Activated naive CD4-positive, alpha-beta T cell treated with anti-CD3 and anti-CD28 coated beads, Interleukin-2, amount 50 U/mL, for 72 hours (primary cell): ENCODE measurements around the gene ATP1A1. TPM values are rescaled to one million over a fixed set of nuclear protein-coding genes. Genes with fewer than 3 reads are reported as not detected.

Source experiments
- ATAC-seq, 2 donors: fragments of 150-1000 bp; cut with Tn5 transposase; 2 replicates each; pipeline ENCODE4 v1.10.0; 2021; ENCODE audit warnings: mild to moderate bottlenecking in 2 of 2, moderate library complexity in 2 of 2
- DNase-seq, 2 donors: peaks; one replicate each; pipeline ENCODE4 v3.0.0; 2021 to 2022; ENCODE audit warnings: low spot score in 2 of 2
- H3K27ac Mint-ChIP-seq, 2 donors: one replicate each; pipeline ENCODE4 v1.8.0; 2022; ENCODE audit warnings: mild to moderate bottlenecking in 2 of 2, mixed read lengths in 2 of 2
- H3K36me3 Mint-ChIP-seq, 2 donors: one replicate each; pipeline ENCODE4 v1.8.0; 2022; ENCODE audit warnings: mixed read lengths in 2 of 2
- H3K9me3 Mint-ChIP-seq, 2 donors: one replicate each; pipeline ENCODE4 v1.8.0; 2022; ENCODE audit warnings: mixed read lengths in 2 of 2
- total RNA-seq, 2 donors: library from RNA; stranded (reverse); gene quantifications; one replicate each; pipeline ENCODE4 v1.2.3, GENCODE V29; 2022

The ATP1A1 gene
- total RNA-seq, 2 donors from 2014 or later = 220 to 337 TPM

DNA sequence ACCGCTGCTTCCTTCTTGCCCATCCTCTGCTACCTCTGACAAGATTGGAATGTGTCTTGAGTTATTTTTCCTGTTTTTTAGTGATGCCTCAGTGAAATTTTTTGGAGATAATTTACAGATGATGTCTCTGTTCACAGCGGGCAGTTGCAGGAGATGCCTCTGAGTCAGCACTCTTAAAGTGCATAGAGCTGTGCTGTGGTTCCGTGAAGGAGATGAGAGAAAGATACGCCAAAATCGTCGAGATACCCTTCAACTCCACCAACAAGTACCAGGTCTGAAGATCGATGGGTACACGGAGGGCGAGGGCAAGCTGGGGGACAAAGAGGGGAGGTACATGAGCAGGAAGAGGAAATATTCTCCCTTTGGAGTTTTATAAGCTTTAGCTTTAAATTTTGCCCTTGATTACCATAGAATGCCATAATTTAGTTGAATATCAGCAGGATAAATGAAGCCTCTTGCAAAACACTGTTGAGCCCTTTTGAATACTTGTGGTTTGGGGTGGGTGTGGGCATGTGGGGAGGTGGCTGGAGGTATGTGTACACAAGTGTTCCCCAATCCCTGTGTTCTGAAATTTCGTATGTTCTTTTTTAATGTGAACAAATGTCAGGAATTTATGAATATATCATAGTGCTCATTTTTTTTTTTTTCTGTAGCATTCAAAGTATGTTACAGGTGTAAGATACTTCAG, 19.8 kb downstream of the ATP1A1 start:
- Mint-ChIP-seq H3K9me3 (no peaks in the 10 kb centered on the region), H3K27ac (peak overlapping the region; percentile 15 to 39)

DNA sequence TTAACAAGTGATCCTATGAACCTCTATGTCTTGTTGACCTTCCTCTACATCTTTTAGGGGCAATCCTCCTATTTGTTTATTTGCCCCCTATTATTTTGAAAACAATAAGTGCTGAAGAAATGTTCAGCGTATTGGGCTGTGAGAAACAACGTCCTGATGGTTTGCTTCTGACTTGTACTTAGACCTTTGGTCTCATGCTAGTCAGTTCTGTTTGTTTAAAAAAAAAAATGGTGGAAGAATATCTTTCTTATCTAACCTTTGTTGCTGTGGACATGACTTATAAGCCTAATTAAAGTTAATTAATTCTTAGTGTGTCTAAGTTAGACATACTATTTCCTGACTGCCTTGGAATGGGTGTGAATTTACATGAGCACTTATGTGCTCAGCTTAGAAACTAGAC, 20.7 kb downstream of the ATP1A1 start:
- DNase-seq (no peak), ATAC-seq (no peak)
- Mint-ChIP-seq H3K36me3 (peaks cover 42 to 51% of the 10 kb centered on the region in 2 donors), H3K9me3 (no peaks in the 10 kb centered on the region), H3K27ac (no peak overlapping the region)

More for the DNA sequence above, 19.8 kb downstream of the ATP1A1 start:
- H3K36me3 Mint-ChIP-seq = peaks cover 46 to 51% of the 10 kb centered on the region in 2 donors
- DNase-seq (no peak), ATAC-seq (no peak)

DNA sequence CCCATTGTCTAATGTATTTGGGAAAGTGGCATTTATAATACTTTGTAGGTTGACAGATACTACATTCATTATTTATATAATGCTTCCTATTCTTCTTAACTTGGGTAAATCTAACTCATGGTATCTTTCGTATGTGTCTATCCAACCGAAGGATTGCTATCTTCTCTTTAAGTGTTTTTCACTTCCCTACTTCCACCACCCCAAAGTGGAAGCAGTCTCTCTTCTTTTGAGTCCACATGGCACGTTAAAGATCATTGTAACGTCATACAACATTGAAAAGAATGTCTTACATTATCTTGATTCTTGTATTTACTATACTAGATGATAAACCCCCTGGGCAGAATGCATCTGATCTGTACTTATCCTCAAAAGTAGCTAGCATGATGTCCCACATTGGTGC, 21.2 kb downstream of the ATP1A1 start:
- ATAC-seq (no peak), DNase-seq (no peak)
- Mint-ChIP-seq H3K27ac (no peak overlapping the region), H3K9me3 (no peaks in the 10 kb centered on the region), H3K36me3 (peaks cover 42 to 52% of the 10 kb centered on the region in 2 donors)

DNA sequence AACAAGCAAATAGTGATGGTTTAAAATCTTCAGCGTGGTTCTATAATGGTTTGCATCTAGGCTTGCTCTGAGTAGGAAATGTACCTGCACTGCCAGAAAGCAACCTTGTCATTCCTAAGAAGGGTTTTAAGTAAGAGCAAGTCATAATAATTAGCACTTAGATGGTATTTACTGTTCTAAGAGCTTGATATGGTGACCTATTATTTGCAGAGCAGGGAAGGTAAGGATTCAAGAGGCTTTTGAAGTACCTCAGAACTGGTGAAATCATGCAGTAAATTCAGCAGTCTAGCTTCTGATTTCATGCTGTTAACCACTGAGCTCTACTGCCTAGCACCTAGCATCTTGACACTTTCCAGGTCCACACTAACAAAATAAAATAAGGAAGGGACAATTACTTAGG, 23.7 kb downstream of the ATP1A1 start:
- no peak for ATAC-seq
- H3K36me3 Mint-ChIP-seq = peaks cover 51 to 65% of the 10 kb centered on the region in 2 donors
- no peak for DNase-seq
- H3K9me3 Mint-ChIP-seq = no peaks in the 10 kb centered on the region
- peak overlapping the region in 1 of 2 donors; percentile 27 for H3K27ac Mint-ChIP-seq

DNA sequence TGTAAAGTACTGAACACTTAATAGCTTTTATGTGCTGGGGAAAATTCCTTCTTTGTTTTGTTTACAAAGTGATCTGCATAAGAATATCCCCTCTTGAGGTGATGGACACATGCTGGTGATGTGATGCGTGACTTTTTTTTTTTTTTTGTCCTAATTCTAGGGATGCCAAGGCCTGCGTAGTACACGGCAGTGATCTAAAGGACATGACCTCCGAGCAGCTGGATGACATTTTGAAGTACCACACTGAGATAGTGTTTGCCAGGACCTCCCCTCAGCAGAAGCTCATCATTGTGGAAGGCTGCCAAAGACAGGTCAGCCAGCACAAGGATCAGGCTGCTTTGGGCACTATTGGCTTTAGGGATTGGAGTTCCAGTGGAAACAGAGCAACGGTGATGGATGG, 24.7 kb downstream of the ATP1A1 start:
- Mint-ChIP-seq H3K27ac (peak overlapping the region in 1 of 2 donors; percentile 72), H3K9me3 (no peaks in the 10 kb centered on the region), H3K36me3 (peaks cover 54 to 64% of the 10 kb centered on the region in 2 donors)
- ATAC-seq (no peak), DNase-seq (no peak)

DNA sequence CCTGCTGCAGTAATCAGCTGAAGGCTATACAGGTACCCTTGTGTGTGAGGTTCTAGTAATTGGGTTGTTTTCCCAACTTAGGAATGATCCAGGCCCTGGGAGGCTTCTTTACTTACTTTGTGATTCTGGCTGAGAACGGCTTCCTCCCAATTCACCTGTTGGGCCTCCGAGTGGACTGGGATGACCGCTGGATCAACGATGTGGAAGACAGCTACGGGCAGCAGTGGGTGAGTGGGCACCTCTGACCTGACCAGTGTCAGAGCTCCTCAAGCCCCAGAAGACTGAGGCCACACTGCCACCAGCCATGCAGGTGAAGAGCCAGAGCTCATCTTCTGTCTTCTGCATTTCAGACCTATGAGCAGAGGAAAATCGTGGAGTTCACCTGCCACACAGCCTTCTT, 27.7 kb downstream of the ATP1A1 start:
- peak overlapping the region; percentile 20 to 78 for H3K27ac Mint-ChIP-seq
- ATAC-seq (no peak), DNase-seq (no peak)
- H3K9me3 Mint-ChIP-seq = no peaks in the 10 kb centered on the region
- H3K36me3 Mint-ChIP-seq = peaks cover 63 to 71% of the 10 kb centered on the region in 2 donors

DNA sequence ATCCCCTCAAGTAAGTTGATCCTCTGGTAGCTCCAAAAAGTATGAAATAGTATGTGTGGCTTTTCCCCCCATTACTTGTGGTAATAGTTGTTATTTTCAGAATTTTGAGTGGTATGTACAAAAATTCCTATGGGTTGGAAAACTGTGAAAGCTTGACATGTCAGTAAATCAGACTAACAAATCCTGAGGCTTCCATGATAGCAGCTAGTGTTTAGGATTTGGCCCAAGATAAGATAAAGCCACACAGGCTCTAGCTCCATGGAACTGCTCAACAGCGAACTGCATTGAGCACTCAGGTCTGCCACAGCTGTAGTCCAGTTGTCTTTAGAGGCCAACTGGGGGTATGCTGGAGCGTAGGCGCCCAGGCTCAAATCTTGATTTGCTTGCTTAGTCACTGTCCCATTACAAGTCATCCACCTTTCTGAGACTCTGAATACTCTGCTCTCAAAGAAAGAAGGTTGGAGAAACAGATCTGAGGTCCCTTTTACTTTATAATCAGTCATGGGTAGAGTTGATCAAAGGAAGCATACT, 28.7 kb downstream of the ATP1A1 start:
- Mint-ChIP-seq H3K27ac (peak overlapping the region; percentile 76 to 78), H3K36me3 (peaks cover 64 to 67% of the 10 kb centered on the region in 2 donors), H3K9me3 (no peaks in the 10 kb centered on the region)
- DNase-seq (no peak), ATAC-seq (no peak)

DNA sequence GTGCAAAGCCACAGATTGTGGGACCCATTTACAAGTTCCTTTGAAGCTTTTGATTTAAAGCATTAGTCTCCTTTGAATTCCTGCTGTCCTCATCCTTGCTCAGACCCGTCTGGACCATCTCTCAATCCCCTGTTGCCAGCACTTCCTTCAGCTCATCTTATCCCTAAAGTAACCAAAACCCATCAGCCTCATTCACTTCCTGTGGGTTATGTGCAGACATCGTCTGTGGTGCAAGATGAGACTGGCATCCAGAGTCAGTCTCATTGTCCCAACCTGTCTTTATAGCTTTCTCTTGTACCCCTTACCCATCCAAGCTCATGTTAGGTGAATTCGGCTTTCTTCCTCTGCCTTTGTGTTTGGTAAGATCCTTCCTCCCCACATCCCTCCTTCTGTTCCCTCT, 29.3 kb downstream of the ATP1A1 start:
- Mint-ChIP-seq H3K36me3 (peaks cover 62 to 63% of the 10 kb centered on the region in 2 donors), H3K27ac (peak overlapping the region; percentile 50 to 78), H3K9me3 (no peaks in the 10 kb centered on the region)
- ATAC-seq (no peak), DNase-seq (no peak)

DNA sequence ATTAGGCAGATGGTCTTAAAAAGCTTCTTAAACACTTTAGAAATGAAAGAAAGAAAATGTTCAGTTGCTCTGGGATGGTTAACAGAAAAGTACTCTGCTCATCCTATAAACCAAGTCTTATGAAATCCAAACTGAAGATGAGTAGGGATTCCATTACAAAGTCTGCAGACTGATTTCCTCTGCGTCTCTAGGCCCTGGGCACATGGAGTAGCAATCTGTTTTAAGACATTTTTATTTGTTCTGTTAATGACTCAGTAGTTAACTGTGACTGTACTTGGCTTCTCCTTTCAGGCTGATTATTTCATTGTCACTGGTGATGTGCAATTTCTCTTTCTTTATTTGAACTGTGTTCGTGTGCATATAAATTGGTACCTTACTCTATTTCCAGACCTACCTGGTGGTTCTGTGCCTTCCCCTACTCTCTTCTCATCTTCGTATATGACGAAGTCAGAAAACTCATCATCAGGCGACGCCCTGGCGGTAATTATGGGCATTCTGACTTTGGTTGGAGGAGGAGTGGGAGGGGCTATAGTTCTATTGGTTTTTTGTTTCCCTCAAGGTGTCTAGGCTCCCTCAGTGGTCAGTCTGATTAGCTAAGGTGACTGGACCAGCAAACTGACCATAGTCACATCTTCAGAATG, 30.6 kb downstream of the ATP1A1 start:
- Mint-ChIP-seq H3K36me3 (peaks cover 49 to 68% of the 10 kb centered on the region in 2 donors), H3K9me3 (no peaks in the 10 kb centered on the region), H3K27ac (peak overlapping the region; percentile 50 to 78)
- no peak for DNase-seq
- no peak for ATAC-seq

DNA sequence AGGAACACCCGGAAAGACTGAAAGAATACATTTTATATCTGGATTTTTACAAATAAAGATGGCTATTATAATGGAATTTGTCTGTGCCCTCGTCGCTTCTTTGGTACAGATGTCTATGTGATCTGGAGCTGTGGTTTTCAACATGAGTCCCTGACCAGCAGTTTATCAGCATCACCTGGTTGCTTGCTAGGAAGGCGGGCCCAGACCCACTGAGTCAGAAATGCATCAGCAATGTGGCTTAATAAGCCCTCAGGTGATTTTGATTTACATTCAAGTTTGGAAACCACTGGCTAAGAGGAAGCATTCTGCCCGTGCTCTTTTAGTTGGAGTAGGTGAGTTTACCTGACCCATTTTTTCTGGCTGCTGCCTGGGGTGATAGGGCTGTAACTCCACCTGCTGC, 31.7 kb downstream of the ATP1A1 start:
- ATAC-seq (no peak), DNase-seq (no peak)
- no peaks in the 10 kb centered on the region for H3K9me3 Mint-ChIP-seq
- H3K27ac Mint-ChIP-seq = peak overlapping the region; percentile 60 to 95
- H3K36me3 Mint-ChIP-seq = peaks cover 39 to 57% of the 10 kb centered on the region in 2 donors

DNA sequence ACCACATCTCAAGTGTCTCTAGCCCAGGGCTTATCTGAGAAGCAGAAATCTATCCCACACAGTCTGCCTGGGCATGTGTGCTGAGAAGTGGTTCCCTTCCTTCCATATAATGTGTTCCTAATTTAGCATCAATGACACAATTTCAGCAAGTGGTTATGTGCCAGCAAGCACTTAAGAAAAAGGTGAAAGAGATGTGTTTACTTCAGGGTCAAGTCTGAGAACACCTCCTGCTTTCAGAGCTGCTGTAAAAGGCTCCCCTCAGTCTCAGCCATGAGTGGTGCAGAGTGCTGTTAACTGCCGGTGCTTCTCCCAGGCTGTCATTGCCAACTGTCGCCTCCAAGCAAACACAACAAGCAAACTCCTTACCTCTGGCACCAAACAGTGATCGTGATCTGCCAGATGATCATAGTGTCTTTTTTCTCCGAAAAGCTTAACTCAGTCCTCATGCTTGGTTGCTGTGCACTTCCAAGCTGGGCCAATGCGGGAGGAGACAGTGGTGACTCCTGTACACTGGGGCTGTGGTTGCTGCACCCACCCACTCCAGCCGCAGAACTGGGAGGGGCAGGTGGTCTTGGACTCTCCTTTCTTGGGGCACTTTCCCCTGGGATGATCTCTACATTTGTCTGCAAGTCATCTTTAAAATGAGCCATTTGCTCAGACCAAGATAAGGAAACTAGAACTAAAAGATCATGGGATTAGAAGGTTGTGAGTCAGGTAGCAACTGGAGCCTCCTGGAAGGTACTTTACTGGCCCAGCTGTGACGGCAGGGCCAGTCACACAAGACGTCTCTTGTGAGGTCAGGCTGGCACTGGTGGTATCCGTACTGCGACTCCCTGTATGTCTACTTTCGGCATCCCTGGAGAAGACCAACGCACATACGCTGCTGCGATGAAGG, 32.4 kb downstream of the ATP1A1 start:
- no peaks in the 10 kb centered on the region for H3K9me3 Mint-ChIP-seq
- H3K27ac Mint-ChIP-seq = peak overlapping the region; percentile 60 to 95
- H3K36me3 Mint-ChIP-seq = peaks cover 32 to 50% of the 10 kb centered on the region in 2 donors
- DNase-seq (no peak), ATAC-seq (peak in 1 of 2 donors; percentile 21)

DNA sequence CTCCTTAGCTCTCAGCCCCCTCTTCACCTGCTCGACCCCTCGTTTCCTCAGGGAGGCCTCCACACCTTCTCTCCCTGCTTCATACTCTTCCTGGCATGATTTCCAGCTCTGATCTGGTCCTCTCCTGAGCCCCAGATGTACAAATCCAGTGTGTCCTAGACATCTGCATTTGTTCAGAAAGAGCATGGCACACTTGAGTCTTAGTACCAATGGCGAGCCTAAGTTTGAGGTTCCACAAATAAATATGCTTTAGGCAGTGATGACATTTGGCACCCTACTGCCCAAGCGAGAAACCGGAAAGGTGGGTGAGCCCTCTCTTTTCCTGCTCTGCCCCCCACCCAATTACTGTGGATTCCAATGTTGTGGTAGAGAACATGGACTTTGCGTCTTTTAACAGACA, 34.0 kb downstream of the ATP1A1 start:
- ATAC-seq = no peak
- no peaks in the 10 kb centered on the region for H3K9me3 Mint-ChIP-seq
- peak overlapping the region; percentile 67 to 84 for H3K27ac Mint-ChIP-seq
- no peak for DNase-seq
- peaks cover 21 to 38% of the 10 kb centered on the region in 2 donors for H3K36me3 Mint-ChIP-seq

DNA sequence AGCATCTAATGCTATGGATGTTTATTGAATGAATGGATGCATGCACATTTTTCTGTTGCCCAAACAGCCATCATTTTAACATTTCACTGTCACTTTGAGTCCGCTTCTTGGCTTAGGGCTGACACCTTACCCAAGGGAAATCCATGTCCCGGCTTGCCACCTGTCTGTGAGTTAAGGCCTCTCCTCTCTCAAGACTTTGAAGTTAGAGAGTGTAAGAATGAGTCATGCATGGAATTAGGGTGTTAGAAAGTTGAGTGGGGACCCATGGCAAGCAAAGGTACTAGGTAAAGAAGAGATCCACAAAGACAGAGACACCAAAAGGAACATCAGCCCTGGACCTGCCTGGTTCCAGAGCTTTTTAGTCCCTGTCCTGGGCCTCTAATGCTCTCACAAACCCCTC, 35.1 kb downstream of the ATP1A1 start:
- peak overlapping the region in 1 of 2 donors; percentile 16 for H3K27ac Mint-ChIP-seq
- DNase-seq (no peak), ATAC-seq (no peak)
- H3K9me3 Mint-ChIP-seq = no peaks in the 10 kb centered on the region
- peaks cover 12 to 31% of the 10 kb centered on the region in 2 donors for H3K36me3 Mint-ChIP-seq

DNA sequence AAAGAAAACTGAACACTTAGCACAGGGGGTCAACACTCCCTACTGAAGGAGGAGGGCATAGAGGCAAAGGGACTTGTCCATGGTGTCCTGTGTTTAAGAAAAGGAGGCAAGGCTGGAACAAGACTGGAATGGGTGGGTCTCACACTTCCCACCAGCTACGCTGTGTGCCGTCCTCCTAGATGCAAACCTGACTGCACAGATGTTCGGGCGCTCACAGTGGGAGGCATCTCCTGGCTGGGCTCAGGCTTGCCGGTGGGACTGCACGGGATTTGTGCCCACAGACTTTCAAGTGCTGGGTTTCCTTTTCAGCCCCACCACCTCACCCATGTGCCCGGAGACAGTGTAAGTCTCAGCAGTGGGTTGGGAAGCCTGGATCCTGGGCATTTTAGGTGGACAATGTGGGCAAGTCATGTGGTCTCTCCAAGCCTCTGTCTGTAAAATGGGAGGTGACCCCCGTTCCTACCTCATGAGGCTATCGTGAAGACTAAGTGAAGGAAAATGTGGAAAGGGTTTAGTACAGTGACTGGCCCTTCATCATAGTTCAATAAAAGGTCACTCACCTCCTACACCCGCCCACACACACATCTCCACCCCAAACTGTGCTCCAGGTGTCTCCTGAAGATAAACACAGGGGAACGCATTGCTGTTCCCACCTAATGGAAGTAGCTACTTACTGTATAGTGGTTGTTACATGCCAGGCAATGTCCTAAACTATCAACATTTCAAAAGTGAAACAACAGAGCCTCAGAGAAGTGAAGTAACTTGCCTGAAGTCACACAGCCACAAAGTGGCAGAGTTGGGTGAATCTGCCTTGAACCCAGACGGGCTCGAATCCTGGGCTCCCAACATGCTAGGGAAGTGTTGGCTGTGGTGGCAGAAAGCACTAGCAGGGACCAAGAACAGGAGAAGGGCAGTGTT, 36.0 kb downstream of the ATP1A1 start:
- Mint-ChIP-seq H3K9me3 (no peaks in the 10 kb centered on the region), H3K27ac (no peak overlapping the region), H3K36me3 (peaks cover 7 to 29% of the 10 kb centered on the region in 2 donors)
- DNase-seq (no peak), ATAC-seq (peak in 1 of 2 donors; percentile 14)

DNA sequence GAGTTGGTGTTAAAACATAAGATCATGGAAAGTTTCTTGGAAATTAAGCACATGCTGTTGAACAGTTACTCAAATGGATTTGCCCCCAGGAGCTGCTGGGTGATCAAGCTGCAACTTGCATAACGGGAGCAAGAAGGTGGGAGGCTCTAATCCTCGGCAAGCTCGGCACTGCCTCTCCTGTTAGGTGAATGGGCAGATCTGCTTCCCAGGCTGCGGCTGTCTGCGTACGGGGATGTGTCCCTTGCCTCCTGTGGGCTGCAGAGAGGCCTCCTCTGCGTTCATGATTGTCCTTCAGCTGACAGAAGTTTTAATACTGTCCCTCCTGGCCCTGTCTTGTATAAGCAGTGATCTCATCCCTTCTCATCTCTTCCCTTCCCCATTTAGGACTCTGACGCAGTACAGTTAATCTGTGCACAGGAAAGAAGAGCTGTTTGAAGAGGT, 36.7 kb downstream of the ATP1A1 start:
- DNase-seq (no peak), ATAC-seq (no peak)
- no peak overlapping the region for H3K27ac Mint-ChIP-seq
- H3K36me3 Mint-ChIP-seq = peaks cover 7 to 25% of the 10 kb centered on the region in 2 donors
- H3K9me3 Mint-ChIP-seq = no peaks in the 10 kb centered on the region
